Nephron (organoid): ENCODE data around the gene PPFIA1.

Experiments
- H3K27ac Mint-ChIP-seq, 3 experiments: 2 replicates each; pipeline ENCODE4 v1.8.0; 2020; ENCODE audit warnings: mixed read lengths in 3 of 3, mild to moderate bottlenecking in 2 of 3, moderate library complexity in 1 of 3
- H3K27me3 Mint-ChIP-seq: 2 replicates; pipeline ENCODE4 v1.8.0; 2021; ENCODE audit warnings: low read depth, mild to moderate bottlenecking, moderate library complexity, mixed read lengths
- H3K36me3 Mint-ChIP-seq: 2 replicates; pipeline ENCODE4 v1.8.0; 2020; ENCODE audit warnings: low read depth, mixed read lengths
- H3K4me1 Mint-ChIP-seq: 2 replicates; pipeline ENCODE4 v1.8.0; 2020; ENCODE audit warnings: mixed read lengths
- H3K4me3 Mint-ChIP-seq, 3 experiments: 2 replicates each; pipeline ENCODE4 v1.8.0; 2020; ENCODE audit warnings: mild to moderate bottlenecking in 3 of 3, mixed read lengths in 3 of 3, moderate library complexity in 2 of 3
- H3K9me3 Mint-ChIP-seq: 2 replicates; pipeline ENCODE4 v1.8.0; 2020; ENCODE audit warnings: mixed read lengths
- CTCF ChIP-seq, 3 experiments: fragments of 200-600 bp; sonication (generic); IDR thresholded peaks; one replicate each; pipeline ENCODE4 v1.5.0; 2021; ENCODE audit warnings: antibody characterized with exemption in 3 of 3; ENCODE audit not compliant: unreplicated experiment in 3 of 3

Gene PPFIA1

GRCh38 chr11:70431611-70432010 lies 161.1 kb downstream of the PPFIA1 start:
- H3K27ac Mint-ChIP-seq = no peak overlapping the region
- H3K27me3 Mint-ChIP-seq = no peaks in the 10 kb centered on the region
- no peak for TF ChIP-seq CTCF (IDR thresholded peaks at IDR 0.05; ENCODE audit: unreplicated experiment in 3 of 3)
- no peaks in the 10 kb centered on the region for H3K4me1 Mint-ChIP-seq
- no peaks in the 10 kb centered on the region for H3K9me3 Mint-ChIP-seq
- H3K4me3 Mint-ChIP-seq = no peak overlapping the region
- peaks cover 56% of the 10 kb centered on the region for H3K36me3 Mint-ChIP-seq

- H3K27ac Mint-ChIP-seq = no peak overlapping the region
- TF ChIP-seq CTCF (IDR thresholded peaks at IDR 0.05; ENCODE audit: unreplicated experiment in 3 of 3) = no peak
- H3K9me3 Mint-ChIP-seq = no peaks in the 10 kb centered on the region
- no peak overlapping the region for H3K4me3 Mint-ChIP-seq
- H3K4me1 Mint-ChIP-seq = no peaks in the 10 kb centered on the region
- H3K27me3 Mint-ChIP-seq = no peaks in the 10 kb centered on the region
- H3K36me3 Mint-ChIP-seq = peaks cover 58% of the 10 kb centered on the region
Observed at GRCh38 chr11:70432065-70432464, 161.6 kb downstream of the PPFIA1 start.

- H3K4me3 Mint-ChIP-seq = no peak overlapping the region
- TF ChIP-seq CTCF (IDR thresholded peaks at IDR 0.05; ENCODE audit: unreplicated experiment in 3 of 3) = no peak
- H3K27ac Mint-ChIP-seq = no peak overlapping the region
- H3K9me3 Mint-ChIP-seq = no peaks in the 10 kb centered on the region
- H3K4me1 Mint-ChIP-seq = no peaks in the 10 kb centered on the region
- no peaks in the 10 kb centered on the region for H3K27me3 Mint-ChIP-seq
- peaks cover 56% of the 10 kb centered on the region for H3K36me3 Mint-ChIP-seq
Observed at GRCh38 chr11:70432580-70432979, 162.1 kb downstream of the PPFIA1 start.

- Mint-ChIP-seq H3K4me1 (no peaks in the 10 kb centered on the region), H3K9me3 (no peaks in the 10 kb centered on the region), H3K27ac (no peak overlapping the region), H3K27me3 (no peaks in the 10 kb centered on the region), H3K36me3 (peaks cover 58% of the 10 kb centered on the region), H3K4me3 (no peak overlapping the region)
- no peak for TF ChIP-seq CTCF (IDR thresholded peaks at IDR 0.05; ENCODE audit: unreplicated experiment in 3 of 3)
Observed at GRCh38 chr11:70433038-70433437, 162.5 kb downstream of the PPFIA1 start.

GRCh38 chr11:70433526-70433925 lies 163.0 kb downstream of the PPFIA1 start:
- Mint-ChIP-seq H3K27me3 (no peaks in the 10 kb centered on the region), H3K36me3 (peaks cover 60% of the 10 kb centered on the region), H3K27ac (no peak overlapping the region), H3K9me3 (no peaks in the 10 kb centered on the region), H3K4me3 (no peak overlapping the region), H3K4me1 (no peaks in the 10 kb centered on the region)
- no peak for TF ChIP-seq CTCF (IDR thresholded peaks at IDR 0.05; ENCODE audit: unreplicated experiment in 3 of 3)
